Activated CD4-positive, alpha-beta T cell treated with anti-CD3 and anti-CD28 coated beads, Interleukin-2, Interleukin-6, amounts not matched to agents 100 ng/mL and 50 ng/mL, durations not matched to agents 16 hours and 8 hours (primary cell): ENCODE results near the gene KLRF1.

Experiments
- DNase-seq: peaks from one replicate; pipeline ENCODE4 v3.0.0-alpha.2; 2020

The KLRF1 gene

GRCh38 chr12:9827209-9827888, at the start of gene KLRF1:
Gene KLRF1, plus strand, starts transcription at chr12:9827481. Its CDS starts 64 bp downstream, at chr12:9827545.
- no peak for DNase-seq

GRCh38 chr12:9779209-9779608, 48.1 kb upstream of the KLRF1 start:
- DNase-seq: no peak

GRCh38 chr12:9781360-9781759, 45.9 kb upstream of the KLRF1 start:
- DNase-seq: no peak

GRCh38 chr12:9782547-9783382, 44.5 kb upstream of the KLRF1 start:
- no peak for DNase-seq

GRCh38 chr12:9784326-9784725, 43.0 kb upstream of the KLRF1 start:
- DNase-seq: no peak

GRCh38 chr12:9784816-9785215, 42.5 kb upstream of the KLRF1 start:
- DNase-seq: no peak

GRCh38 chr12:9786726-9787717, 40.3 kb upstream of the KLRF1 start:
- no peak for DNase-seq

- no peak for DNase-seq
Measured at GRCh38 chr12:9792185-9792900, 34.9 kb upstream of the KLRF1 start.

GRCh38 chr12:9792961-9793617, 34.2 kb upstream of the KLRF1 start:
- peak; percentile 74 for DNase-seq

GRCh38 chr12:9793779-9794395, 33.4 kb upstream of the KLRF1 start:
- DNase-seq: peak; percentile 40

- peak; percentile 49 for DNase-seq
Measured at GRCh38 chr12:9794484-9795093, 32.7 kb upstream of the KLRF1 start.

- no peak for DNase-seq
Measured at GRCh38 chr12:9795945-9796344, 31.3 kb upstream of the KLRF1 start.

- peak; percentile 55 for DNase-seq
Measured at GRCh38 chr12:9796346-9796745, 30.9 kb upstream of the KLRF1 start.

GRCh38 chr12:9796971-9797370, 30.3 kb upstream of the KLRF1 start:
- peak; percentile 23 for DNase-seq

GRCh38 chr12:9797722-9798619, 29.3 kb upstream of the KLRF1 start:
- DNase-seq: peak; percentile 89

GRCh38 chr12:9799961-9800360, 27.3 kb upstream of the KLRF1 start:
- DNase-seq: no peak

GRCh38 chr12:9805883-9806282, 21.4 kb upstream of the KLRF1 start:
- no peak for DNase-seq

GRCh38 chr12:9806714-9807113, 20.6 kb upstream of the KLRF1 start:
- DNase-seq: no peak

GRCh38 chr12:9808504-9808903, 18.8 kb upstream of the KLRF1 start:
- DNase-seq: no peak

GRCh38 chr12:9809338-9809737, 17.9 kb upstream of the KLRF1 start:
- DNase-seq: no peak
